DMS153 (cell line): ENCODE measurements around the gene DOCK4.

Experiments
- DNase-seq: peaks from one replicate; lab custom pipeline; 2025; lab: John Stamatoyannopoulos, UW

DOCK4 gene

GRCh38 chr7:111762211-111762610 is 444.0 kb downstream of the DOCK4 start:
- DNase-seq, result no peak

DNA sequence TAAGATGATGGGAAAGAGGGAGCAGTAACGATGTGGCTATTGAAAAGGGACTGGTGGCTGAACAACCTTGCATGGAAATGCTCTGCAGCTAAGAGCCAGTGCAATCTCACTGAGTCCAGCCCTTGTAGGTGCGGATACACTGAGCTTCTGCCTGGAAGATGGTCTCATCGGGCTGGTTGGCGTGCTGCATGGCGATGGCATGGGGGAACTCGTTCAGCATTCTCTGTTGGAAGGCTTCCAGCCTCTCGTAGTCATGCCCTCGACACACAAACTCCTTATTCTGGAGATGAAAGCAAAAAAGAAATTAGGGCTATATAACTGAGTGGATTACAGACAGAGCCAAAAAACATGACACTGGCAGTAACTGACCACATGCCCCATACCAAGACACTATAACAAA is 446.2 kb downstream of the DOCK4 start:
- no peak for DNase-seq

DNA sequence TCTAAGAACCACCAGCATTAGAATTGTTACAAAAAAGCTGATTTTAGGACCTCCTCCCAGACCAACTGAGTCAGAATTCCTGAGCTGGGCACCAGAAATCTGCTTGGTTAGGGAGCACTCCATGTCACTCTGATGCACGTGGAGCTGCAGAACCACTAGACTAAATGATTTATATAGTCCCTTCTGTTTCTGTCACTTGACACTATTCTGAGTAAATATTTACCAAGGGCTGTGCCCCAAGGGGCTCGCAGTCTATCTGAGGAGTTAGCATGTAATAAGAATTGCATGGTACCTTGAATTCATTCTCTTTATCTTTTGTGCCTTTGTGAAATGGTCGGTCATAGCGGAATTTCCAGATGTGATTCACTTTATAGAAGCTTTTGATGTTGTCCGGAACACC is 447.9 kb downstream of the DOCK4 start:
- DNase-seq, result no peak

DNA sequence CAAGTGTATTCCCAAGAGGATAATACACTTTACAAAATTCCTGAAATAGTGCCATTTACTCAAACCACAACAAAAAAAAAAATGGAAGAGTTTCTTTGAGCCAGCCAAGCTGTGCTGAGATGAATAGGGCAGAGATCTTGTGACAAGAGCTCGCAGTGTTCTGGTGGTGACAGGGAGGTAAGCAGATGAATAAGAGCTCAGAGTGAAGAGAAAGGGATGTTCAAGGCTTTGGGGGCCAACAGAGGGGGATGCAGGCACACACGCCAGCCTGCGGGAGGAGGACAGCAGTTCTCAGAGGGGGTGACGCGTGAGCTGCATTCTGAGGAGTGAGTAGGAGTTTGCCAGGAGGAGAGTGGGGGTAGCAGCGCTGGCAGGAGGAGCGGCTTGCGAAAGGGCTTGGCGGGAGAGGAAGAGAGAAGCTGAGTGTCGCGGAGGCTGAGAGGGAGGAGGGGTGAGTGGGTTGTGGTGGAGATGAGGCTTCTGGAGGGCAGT is 449.5 kb downstream of the DOCK4 start:
- DNase-seq, result no peak

GRCh38 chr7:111755383-111755782 is 450.8 kb downstream of the DOCK4 start:
- no peak for DNase-seq

DNA sequence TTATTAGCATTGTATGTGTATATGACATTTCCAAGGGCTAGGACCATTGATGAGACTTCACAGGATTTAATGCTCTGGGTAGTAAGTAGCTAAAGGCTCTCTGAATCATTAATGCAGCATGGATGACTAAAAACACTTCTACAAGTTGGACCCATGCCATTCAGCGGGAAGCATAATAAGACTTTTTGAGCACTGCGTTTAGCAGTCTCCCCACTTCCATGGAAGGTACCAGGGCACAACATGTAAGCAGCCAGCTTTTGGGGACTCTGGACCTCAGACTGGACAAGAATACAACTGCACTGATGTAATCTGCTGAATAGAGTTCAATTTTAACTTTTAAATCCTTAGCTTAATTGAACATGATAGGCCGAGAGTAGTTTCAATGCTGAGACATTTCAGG is 452.2 kb downstream of the DOCK4 start:
- DNase-seq, result no peak

DNA sequence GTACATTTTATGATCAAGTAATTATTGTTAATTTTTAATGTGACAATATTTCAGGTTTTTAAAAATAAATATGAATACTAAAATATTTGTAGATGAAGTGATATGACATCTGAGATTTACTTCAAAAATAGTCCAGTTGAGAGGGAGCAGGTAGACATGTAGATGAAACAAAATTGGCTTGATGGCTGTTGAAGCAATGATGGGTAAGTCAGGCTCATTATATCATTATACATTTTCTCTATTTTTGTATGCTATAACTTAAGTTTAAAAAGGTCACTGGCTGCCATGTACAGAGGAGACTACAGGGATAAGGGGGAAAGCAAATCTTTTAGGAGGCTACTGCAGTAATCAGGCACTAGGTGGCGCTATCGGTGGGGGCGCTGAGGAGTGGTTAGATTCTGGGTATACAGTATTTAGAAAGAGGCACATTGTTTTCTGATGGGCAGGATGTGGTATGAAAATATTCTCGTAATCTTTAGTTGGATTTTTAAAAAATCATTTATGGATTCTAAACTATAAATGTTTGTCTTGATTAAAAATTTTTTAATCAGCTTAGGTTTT is 454.1 kb downstream of the DOCK4 start:
- no peak for DNase-seq

DNA sequence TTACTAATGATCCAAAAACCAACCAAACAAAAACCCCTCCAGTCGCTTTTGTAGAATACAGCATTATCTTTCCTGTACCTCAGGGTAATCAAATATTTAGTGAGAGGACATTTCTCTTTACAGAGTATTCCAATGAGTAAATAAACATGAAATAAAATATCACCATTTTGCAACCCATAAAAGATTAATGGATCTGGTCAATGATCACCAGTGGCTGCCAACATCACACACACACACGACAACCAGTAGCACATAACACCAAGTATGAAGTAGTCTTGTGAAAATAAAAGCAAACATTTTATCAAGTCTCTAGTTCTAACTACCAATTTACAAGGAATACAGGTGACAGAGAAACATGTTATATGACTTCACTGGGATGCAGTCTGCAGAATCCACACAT is 455.3 kb downstream of the DOCK4 start:
- no peak for DNase-seq

DNA sequence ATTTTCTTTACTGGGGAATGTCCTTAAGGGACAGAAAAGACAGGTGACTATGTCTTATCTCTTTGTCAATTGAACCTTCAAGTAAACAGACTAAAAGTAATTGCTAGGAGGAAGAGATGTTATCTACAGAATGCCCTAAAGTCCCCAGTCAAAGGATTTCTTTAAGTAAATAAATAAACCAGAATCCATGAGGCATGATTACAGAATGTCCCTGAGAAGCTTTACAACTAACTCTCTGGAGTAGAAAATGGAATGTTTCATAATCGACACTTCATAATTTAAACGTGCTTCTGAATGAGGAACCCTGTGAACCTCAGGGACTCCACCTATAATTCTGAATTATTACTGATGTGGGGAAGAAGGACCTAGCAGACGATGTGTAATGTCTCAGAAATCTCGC is 456.0 kb downstream of the DOCK4 start:
- no peak for DNase-seq

DNA sequence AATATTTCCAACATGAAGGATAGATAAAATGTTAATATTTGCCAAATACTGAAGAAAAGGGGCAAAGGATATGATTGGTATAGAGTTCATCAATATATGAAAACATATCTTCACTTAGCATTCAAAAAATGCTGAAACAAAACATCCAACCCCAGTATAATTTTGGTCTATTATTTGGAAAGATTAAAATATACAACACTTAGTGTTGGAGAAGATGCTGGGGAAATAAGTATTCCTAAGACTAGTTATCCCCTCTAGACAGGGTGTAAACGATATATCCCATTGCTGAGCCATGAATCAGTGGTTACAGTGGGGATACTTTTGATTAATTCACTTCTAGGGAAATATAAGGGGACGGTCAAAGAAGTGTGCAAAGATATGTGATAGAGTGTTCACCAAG is 456.6 kb downstream of the DOCK4 start:
- no peak for DNase-seq

DNA sequence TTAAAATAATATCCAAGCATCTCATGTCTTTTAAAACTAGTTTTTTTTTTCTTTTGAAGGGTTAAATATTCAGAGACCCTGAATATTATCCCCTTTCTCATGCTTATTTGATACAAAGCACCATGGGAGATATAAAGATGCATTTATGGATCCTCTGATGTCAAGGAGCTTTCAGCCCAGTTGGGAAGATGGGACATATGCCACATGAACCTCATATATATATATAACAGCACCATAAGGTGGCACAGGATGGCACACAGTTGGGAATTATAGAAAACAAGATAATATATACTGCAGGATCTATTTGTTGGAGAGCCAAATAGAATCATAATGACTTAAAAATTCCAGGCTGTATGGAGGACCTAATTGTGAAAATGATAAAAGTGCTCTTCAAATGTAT is 458.5 kb downstream of the DOCK4 start:
- DNase-seq, result no peak

DNA sequence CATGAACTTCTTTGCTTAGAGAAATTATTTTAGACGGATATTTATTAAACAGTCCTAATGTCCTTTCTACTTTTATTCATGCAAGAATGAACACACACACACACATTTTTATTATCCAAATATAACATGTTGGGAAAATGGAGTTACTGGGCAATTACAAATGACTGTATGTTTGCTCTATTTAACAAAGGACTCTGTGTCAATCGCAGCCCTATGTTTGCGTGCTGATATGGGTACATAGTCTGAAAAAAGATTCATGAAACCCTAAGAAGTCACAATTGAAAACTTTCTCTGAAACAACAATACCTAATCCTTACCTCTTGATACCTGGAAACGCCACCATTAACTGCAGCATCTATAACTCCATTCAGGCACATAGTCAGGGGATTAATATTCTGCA is 459.2 kb downstream of the DOCK4 start:
- DNase-seq, result no peak

GRCh38 chr7:111744501-111745155 is 461.6 kb downstream of the DOCK4 start:
- DNase-seq, result no peak

DNA sequence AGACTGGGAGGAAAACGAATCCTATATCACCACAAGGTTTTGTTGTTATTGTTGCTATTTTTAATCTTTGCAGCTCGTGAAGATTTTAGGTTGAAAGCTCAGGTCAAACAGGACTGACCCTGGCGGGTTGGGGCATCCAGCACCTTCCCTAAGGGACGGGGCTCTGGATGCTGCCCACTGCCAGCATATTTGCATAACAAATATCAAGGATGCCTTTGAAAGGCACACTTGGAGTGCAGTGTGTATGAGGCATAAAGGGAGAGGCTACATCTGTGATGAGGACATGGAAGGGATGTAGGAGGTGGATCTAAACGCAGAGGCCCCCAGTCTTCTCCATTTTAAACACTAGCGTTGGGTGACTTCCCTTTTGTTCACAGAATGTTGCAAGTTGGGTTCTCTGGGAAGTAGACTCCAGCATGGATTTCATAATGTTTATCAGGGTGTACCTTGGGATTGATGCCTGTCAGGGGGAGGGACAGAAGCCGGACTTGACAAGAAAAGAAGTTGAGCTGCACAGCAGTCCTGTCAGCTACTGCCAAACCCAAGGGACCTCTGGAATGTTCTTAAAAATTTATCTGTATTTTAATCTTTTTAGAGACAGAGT is 462.9 kb downstream of the DOCK4 start:
- no peak for DNase-seq

DNA sequence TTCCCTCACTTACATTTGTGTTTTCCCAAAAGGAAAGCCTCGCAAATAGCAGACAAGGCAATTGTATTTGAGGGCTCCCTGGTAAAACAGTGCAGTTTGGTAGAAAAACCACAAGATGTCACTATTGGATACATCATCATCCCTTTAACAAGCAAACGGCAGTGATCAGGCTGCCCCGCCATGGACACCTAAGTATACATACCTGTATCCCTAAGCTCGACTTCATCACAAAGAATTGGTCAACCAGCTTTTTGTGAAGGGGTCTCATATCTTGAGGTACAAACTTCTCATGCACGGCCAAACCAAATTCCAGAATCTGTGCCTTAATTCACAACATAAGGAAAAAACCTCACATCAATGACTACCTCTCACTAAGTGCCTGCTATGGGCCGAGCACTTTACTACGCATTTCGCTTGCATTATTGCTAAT is 464.4 kb downstream of the DOCK4 start:
- DNase-seq, result peak; percentile 63

DNA sequence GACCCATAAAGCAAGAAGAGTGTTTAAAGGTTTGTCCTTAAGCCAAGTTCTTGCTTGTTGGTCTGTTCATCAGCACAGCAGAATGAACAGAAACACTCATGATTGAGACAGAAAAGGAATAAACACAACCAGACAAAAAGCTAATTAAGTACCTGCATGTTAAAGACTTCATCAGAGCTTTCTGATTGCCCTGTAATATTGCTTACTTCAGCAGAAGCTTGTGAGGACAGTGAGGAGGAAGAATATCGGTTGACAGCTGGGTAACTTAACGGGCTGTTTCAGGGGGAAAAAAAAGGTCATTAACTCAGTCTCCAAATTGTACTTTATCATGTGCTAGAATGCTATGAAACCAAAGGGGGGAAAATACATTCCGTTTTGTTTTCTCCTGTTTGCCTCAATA is 465.3 kb downstream of the DOCK4 start:
- no peak for DNase-seq

DNA sequence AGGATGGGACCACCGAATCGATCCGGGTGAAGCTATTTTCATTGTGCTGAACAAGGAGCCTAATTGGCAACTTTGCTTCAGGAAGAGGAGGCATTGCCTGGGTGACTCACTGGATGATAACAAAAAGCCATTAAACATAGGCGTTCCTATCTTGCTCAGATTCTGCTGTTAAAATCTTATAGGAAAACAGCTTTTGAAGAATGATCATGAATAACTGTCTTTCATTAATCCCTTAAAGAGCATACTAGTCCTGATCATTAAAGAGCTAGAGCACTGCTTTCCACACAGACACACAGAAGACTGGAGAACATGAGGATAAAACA is 469.7 kb downstream of the DOCK4 start:
- no peak for DNase-seq

- DNase-seq, result peak; percentile 50
Measured at GRCh38 chr7:111735661-111736551, 470.3 kb downstream of the DOCK4 start.

GRCh38 chr7:111734954-111735660 is 471.1 kb downstream of the DOCK4 start:
- no peak for DNase-seq

DNA sequence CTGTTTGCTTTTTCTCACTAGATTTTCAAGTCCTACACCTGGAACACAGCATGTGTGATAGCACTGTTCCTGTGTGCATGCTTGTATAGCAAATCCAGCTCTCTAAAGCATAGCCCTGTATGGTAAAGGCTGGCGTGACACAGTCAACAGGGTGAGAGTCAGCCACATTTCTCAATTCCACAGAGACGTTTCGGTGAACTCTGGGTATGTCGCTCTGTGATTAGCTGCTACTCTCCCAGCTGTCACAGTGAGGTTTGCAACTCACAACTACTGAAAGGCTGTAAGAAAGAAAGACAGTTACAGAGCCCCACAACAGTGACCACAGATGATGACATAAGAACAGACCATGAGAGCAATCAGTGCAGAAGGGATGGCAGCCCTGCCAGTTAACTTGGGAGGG is 473.3 kb downstream of the DOCK4 start:
- DNase-seq, result no peak

DNA sequence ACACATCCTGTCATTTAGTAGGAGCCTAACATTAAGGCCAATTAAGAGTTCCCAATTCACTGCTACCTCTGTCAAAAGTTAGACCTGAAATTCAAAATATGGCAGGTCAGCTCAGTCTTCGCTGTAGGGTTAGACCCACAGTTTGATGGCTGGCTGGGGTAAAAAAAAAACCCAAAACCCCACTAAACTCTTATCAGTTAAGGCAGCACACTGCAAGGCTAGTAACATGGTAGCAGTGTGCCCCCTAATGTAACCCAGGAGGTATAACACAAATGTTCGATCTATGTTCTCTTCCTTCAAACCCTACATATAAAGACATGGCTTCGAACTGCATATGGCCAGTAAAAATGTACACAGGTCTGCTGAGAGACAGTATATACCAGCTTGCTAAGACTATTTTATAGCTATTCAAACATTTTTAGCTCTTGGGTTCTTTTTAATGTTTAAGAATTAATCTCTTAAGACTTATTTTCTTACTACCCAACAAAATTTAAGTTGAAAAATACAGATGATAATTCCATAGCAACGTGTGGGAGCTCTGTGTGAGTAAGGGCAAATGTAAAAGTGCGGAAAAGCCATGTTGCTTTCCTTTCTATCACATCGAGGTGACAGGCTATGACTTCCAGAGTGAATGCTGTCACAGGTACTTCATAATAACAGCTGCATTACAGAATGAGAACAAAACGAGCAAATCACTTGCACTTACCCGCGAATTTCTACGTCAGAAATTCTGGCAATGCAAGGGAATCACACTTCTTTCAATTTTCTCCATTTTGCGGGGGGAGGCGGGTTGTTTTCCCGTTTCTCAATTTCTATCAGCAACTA is 475.5 kb downstream of the DOCK4 start:
- no peak for DNase-seq
